Neural crest cell (in vitro differentiated cells): ENCODE measurements around the gene SUGCT. TPM values are rescaled to one million over a fixed set of nuclear protein-coding genes. Genes with fewer than 3 reads are reported as not detected.
A peak's percentile ranks its signal among the peaks of the same experiment; 100 is the strongest.

Experiments
- DNase-seq: peaks from one replicate; pipeline ENCODE4 v3.0.0; 2021; ENCODE audit warnings: low read depth, mixed read lengths, low spot score
- H3K27ac Mint-ChIP-seq: one replicate; pipeline ENCODE4 v1.8.0; 2021; ENCODE audit warnings: mild to moderate bottlenecking, mixed read lengths; ENCODE audit not compliant: unreplicated experiment
- H3K27me3 Mint-ChIP-seq: 2 replicates; pipeline ENCODE4 v1.8.0; 2021; ENCODE audit warnings: low read depth, mild to moderate bottlenecking, mixed read lengths
- H3K36me3 Mint-ChIP-seq: 2 replicates; pipeline ENCODE4 v1.8.0; 2021; ENCODE audit warnings: low read depth, mild to moderate bottlenecking, mixed read lengths
- H3K4me1 Mint-ChIP-seq: 2 replicates; pipeline ENCODE4 v1.8.0; 2021; ENCODE audit warnings: mixed read lengths
- H3K4me3 Mint-ChIP-seq: one replicate; pipeline ENCODE4 v1.8.0; 2021; ENCODE audit warnings: mild to moderate bottlenecking, mixed read lengths
- H3K9me3 Mint-ChIP-seq: 2 replicates; pipeline ENCODE4 v1.8.0; 2021; ENCODE audit warnings: mixed read lengths
- total RNA-seq: library from RNA; stranded (reverse); gene quantifications from 2 replicates; pipeline ENCODE4 v1.2.1, GENCODE V29; 2021
- TF ChIP-seq, protein P1 (sequence below): fragments of 200-600 bp; sonication (generic); conservative IDR thresholded peaks from 2 replicates; pipeline ENCODE4 v1.5.0; 2021; ENCODE audit warnings: antibody characterized with exemption, mild to moderate bottlenecking

Gene SUGCT
- total RNA-seq, 1 donor from 2014 or later: 5.9 TPM

- peak overlapping the region; percentile 37 for H3K27ac Mint-ChIP-seq
- H3K4me3 Mint-ChIP-seq: no peak overlapping the region
- H3K4me1 Mint-ChIP-seq: no peaks in the 10 kb centered on the region
- H3K27me3 Mint-ChIP-seq: no peaks in the 10 kb centered on the region
- peaks cover 6% of the 10 kb centered on the region for H3K9me3 Mint-ChIP-seq
- no peaks in the 10 kb centered on the region for H3K36me3 Mint-ChIP-seq
- DNase-seq: no peak
- TF ChIP-seq, protein P1, sequence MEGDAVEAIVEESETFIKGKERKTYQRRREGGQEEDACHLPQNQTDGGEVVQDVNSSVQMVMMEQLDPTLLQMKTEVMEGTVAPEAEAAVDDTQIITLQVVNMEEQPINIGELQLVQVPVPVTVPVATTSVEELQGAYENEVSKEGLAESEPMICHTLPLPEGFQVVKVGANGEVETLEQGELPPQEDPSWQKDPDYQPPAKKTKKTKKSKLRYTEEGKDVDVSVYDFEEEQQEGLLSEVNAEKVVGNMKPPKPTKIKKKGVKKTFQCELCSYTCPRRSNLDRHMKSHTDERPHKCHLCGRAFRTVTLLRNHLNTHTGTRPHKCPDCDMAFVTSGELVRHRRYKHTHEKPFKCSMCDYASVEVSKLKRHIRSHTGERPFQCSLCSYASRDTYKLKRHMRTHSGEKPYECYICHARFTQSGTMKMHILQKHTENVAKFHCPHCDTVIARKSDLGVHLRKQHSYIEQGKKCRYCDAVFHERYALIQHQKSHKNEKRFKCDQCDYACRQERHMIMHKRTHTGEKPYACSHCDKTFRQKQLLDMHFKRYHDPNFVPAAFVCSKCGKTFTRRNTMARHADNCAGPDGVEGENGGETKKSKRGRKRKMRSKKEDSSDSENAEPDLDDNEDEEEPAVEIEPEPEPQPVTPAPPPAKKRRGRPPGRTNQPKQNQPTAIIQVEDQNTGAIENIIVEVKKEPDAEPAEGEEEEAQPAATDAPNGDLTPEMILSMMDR: no peak
Measured at GRCh38 chr7:40865441-40866233, 730.8 kb downstream of the SUGCT start.

GRCh38 chr7:40866601-40867000 is 731.8 kb downstream of the SUGCT start:
- Mint-ChIP-seq H3K4me3 (no peak overlapping the region), H3K36me3 (no peaks in the 10 kb centered on the region), H3K27ac (no peak overlapping the region), H3K4me1 (no peaks in the 10 kb centered on the region), H3K9me3 (peaks cover 6% of the 10 kb centered on the region), H3K27me3 (no peaks in the 10 kb centered on the region)
- TF ChIP-seq, protein P1: no peak
- no peak for DNase-seq

DNA sequence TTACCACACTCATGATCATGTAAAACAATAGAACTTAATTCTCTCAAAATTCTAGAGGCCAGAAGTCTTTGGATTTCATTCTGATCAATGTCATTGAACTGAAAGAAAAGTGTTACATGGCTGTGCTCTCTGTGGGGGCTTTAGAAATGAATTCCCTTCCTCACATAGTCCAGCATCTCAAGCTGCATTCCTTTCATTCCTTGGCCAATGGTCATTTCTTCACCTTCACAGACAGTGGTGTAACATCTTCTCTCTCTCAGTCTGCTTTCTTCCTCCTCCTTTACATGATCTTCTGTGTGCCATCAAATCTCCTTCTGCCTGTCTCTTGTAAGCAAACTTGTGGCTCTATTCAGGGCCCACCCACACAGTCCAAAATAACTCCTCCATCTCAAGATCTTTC is 735.3 kb downstream of the SUGCT start:
- no peak for DNase-seq
- Mint-ChIP-seq H3K9me3 (peaks cover 6% of the 10 kb centered on the region), H3K27me3 (no peaks in the 10 kb centered on the region), H3K27ac (no peak overlapping the region), H3K4me1 (no peaks in the 10 kb centered on the region), H3K36me3 (no peaks in the 10 kb centered on the region), H3K4me3 (no peak overlapping the region)
- TF ChIP-seq, protein P1: no peak

GRCh38 chr7:40873248-40873647 is 738.4 kb downstream of the SUGCT start:
- DNase-seq: no peak
- H3K27ac Mint-ChIP-seq: no peak overlapping the region
- peaks cover 10% of the 10 kb centered on the region for H3K9me3 Mint-ChIP-seq
- no peak overlapping the region for H3K4me3 Mint-ChIP-seq
- no peaks in the 10 kb centered on the region for H3K36me3 Mint-ChIP-seq
- TF ChIP-seq, protein P1: no peak
- no peaks in the 10 kb centered on the region for H3K27me3 Mint-ChIP-seq
- no peaks in the 10 kb centered on the region for H3K4me1 Mint-ChIP-seq

DNA sequence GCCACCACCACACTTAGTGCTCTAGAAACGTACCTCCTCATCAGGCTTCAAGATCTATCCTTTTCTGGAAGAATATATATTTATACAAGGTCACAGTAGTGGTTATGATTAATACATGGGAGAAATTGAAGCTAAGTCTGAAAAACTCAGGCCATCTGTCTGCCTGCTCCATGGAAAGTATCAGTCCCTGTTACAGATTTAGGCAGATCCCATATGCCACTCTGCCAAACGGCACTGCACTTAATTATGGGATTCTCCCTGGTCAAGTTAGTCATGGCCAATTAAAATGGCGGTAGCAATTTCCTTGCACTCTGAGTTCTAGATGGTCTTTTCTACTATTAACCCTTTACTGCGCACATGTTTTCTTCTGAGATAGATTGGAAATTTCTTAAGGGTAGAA is 740.0 kb downstream of the SUGCT start:
- H3K27me3 Mint-ChIP-seq: no peaks in the 10 kb centered on the region
- H3K27ac Mint-ChIP-seq: no peak overlapping the region
- no peak overlapping the region for H3K4me3 Mint-ChIP-seq
- DNase-seq: no peak
- TF ChIP-seq, protein P1: no peak
- no peaks in the 10 kb centered on the region for H3K36me3 Mint-ChIP-seq
- H3K9me3 Mint-ChIP-seq: peaks cover 8% of the 10 kb centered on the region
- H3K4me1 Mint-ChIP-seq: no peaks in the 10 kb centered on the region
